Measurements from ENCODE around the gene UFC1. TPM values are rescaled to one million over a fixed set of nuclear protein-coding genes. Genes with fewer than 3 reads are reported as not detected.

UFC1 gene
- total and polyA plus RNA-seq, 2 of the 13 experiments (the other 11 are each of a cell fraction or from before 2014, with no cell fraction given), result 72.8 to 85.2 TPM

- TF ChIP-seq RAD21 (CRISPR knock-in tag; IDR thresholded peaks at IDR 0.05) (no peak), HDAC1 (CRISPR knock-in tag; IDR thresholded peaks at IDR 0.05) (peak; percentile 59), ZNF674 (CRISPR knock-in tag; IDR thresholded peaks at IDR 0.05; ENCODE audit: low read depth) (no peak), PRDM15 (CRISPR knock-in tag; IDR thresholded peaks at IDR 0.05) (no peak), CREB1 (IDR thresholded peaks at IDR 0.05) (0 out of 2 replicates have a peak, but pooled peaks have one; percentile 16), CREB1 (CRISPR knock-in tag; IDR thresholded peaks at IDR 0.05) (no peak), CHCHD3 (CRISPR knock-in tag; IDR thresholded peaks at IDR 0.05) (no peak), SMAD1 (CRISPR knock-in tag; IDR thresholded peaks at IDR 0.05; ENCODE audit: borderline replicate concordance, low read depth) (no peak), ZNF235 (CRISPR knock-in tag; IDR thresholded peaks at IDR 0.05; ENCODE audit: borderline replicate concordance) (no peak), SIN3A (IDR thresholded peaks at IDR 0.05; ENCODE audit: borderline replicate concordance, low read depth, low read length) (peak; percentile 55; the same call in 1 of the 2 replicates), ELF1 (CRISPR knock-in tag; IDR thresholded peaks at IDR 0.05) (no peak), ZNF567 (CRISPR knock-in tag; IDR thresholded peaks at IDR 0.05; ENCODE audit: borderline replicate concordance) (no peak), ONECUT2 (CRISPR knock-in tag; IDR thresholded peaks at IDR 0.05) (no peak), ZXDC (CRISPR knock-in tag; IDR thresholded peaks at IDR 0.05) (no peak), ZNF142 (CRISPR knock-in tag; IDR thresholded peaks at IDR 0.05) (no peak), ZNF451 (CRISPR knock-in tag; IDR thresholded peaks at IDR 0.05) (no peak)
These were observed 5.5 kb downstream of the UFC1 start, which contains the start of gene USP21 (continued) for GRCh38 chr1:161159087-161159912.

Data from HepG2 (cell line).